ENCODE results near the gene SMIM45.
A peak's percentile ranks its signal among the peaks of the same experiment; 100 is the strongest.

The SMIM45 gene

DNA sequence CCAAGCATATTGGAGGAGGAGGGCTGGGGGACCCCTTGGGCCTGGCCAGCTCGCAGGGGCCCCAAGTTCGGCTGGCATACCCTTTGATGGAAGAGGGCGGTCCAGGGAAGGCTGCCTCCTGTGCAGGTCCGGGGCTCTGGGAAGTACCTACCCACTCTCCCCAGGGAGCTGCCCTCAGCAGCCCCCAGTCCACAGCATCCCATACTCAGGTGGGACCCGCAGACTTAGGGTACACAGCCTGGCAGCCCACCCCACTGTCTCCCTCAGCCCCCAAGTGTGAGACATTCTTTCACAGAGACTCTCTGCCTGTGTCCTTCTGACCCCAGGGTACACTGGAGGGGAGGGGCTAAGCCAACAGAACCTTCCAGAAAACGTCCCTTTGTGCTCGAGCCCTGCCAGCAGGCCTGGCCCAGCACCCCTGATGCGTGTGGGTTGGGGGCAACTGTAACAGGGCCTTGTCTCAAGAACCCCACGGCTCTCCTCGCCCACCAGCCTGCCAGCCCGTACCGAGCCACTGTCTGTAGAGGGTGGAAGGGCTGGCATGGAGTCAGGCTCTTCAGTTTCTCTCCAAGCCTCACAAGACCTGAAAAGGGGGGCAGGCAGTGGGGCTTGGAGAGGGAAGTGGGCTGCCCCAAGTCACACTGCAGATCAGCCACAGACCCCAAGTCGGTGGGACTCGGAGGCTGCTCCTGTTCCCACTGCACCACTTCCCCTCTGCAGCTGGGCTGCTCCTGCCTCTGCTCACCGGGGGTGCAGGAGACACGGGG is 18.4 kb upstream of the SMIM45 start:
- H3K27ac ChIP-seq, result no peak overlapping the region
- TF ChIP-seq, protein P1, sequence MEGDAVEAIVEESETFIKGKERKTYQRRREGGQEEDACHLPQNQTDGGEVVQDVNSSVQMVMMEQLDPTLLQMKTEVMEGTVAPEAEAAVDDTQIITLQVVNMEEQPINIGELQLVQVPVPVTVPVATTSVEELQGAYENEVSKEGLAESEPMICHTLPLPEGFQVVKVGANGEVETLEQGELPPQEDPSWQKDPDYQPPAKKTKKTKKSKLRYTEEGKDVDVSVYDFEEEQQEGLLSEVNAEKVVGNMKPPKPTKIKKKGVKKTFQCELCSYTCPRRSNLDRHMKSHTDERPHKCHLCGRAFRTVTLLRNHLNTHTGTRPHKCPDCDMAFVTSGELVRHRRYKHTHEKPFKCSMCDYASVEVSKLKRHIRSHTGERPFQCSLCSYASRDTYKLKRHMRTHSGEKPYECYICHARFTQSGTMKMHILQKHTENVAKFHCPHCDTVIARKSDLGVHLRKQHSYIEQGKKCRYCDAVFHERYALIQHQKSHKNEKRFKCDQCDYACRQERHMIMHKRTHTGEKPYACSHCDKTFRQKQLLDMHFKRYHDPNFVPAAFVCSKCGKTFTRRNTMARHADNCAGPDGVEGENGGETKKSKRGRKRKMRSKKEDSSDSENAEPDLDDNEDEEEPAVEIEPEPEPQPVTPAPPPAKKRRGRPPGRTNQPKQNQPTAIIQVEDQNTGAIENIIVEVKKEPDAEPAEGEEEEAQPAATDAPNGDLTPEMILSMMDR (conservative IDR thresholded peaks at IDR 0.05), result no peak
- no peak for TF ChIP-seq ZFX (IDR thresholded peaks at IDR 0.05)

DNA sequence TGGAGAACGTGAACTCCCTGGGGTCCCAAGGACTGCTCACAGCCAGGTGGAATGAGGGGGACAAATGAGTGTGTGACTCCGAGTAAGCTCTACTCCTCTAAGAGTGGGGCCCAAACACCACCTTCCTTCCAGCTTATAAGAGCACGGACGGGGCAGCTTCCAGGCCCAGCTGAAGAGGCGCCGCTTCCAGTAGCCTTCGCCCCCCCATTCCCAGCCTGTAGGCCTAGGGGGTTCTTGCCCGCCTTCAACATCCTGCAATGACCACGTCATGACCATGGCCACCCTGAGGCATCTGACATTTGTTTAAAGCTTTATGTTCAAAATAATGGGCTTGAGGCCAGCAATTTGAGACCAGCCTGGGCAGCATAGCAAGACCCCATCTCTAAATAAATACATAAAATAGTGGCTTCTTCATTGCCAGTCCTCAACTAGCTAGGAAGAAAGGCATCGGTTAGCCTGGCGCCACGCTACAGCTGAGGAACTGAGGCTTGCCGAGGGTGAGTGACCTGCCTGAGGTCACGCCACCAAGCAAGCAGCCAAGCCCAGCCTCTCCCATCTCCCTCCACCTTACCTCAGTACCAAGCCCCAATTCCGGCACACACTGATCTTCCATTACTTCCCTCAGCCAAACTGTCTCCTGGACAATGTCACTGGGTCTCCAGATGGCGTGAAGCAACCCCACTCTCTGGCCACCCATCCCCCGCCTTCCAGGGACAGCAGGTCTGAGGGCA is 17.5 kb upstream of the SMIM45 start:
- TF ChIP-seq, protein P1 (conservative IDR thresholded peaks at IDR 0.05), result no peak
- TF ChIP-seq ZFX (IDR thresholded peaks at IDR 0.05), result no peak
- H3K27ac ChIP-seq, result no peak overlapping the region

DNA sequence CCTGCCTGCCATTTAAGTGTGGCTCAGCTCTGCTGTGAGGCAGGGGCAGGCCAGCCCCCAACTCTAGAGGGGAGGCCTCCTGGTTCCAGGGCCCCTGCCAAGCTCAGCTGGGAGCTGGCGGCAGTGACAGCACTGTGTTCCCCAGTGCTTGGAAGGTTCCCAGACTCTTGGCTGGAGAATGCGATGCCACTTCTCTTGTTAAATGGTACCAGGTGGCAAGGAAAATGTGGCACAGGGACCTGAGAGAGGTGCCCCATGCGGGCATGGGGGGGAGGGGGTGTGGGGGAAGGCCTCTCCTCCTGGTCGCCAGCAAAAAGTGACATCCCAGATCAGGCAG is 17.0 kb upstream of the SMIM45 start:
- no peak overlapping the region for H3K27ac ChIP-seq
- TF ChIP-seq, protein P1 (conservative IDR thresholded peaks at IDR 0.05), result no peak
- no peak for TF ChIP-seq ZFX (IDR thresholded peaks at IDR 0.05)

DNA sequence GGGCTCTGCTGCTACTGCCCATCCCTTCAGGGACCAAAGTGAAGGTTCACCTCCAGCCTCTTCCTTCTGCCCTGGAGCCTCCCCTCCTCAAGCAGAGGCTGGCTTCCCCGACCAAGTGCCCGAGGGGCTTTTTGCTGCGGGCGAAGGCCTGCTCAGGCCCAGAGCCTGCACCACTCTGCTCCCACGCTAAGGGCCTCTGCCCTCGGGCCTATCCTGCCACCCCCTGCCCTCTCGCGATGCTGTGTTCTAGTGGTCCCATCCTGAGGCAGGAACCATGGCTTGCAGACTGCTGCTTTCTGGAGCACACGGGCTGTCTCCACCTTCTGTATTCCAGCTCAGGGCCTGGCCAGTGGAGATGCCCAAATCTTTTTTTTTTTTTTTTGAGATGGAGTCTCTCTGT is 16.4 kb upstream of the SMIM45 start:
- no peak overlapping the region for H3K27ac ChIP-seq
- TF ChIP-seq, protein P1 (conservative IDR thresholded peaks at IDR 0.05), result no peak
- no peak for TF ChIP-seq ZFX (IDR thresholded peaks at IDR 0.05)

DNA sequence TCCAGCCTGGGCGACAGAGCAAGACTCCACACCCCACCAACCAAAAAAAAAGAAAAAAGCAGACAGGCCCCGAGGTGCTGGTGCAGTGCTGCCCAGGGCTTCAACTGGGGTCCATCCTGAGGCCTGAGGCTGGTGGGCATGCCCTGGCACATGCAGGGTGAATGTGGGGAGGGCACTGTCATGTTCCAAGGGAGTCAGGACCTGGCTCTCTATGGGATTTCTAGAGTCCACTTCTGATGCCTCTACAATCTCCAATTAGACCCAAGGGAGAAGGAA is 15.1 kb upstream of the SMIM45 start:
- no peak overlapping the region for H3K27ac ChIP-seq
- TF ChIP-seq, protein P1 (conservative IDR thresholded peaks at IDR 0.05), result no peak
- TF ChIP-seq ZFX (IDR thresholded peaks at IDR 0.05), result no peak

DNA sequence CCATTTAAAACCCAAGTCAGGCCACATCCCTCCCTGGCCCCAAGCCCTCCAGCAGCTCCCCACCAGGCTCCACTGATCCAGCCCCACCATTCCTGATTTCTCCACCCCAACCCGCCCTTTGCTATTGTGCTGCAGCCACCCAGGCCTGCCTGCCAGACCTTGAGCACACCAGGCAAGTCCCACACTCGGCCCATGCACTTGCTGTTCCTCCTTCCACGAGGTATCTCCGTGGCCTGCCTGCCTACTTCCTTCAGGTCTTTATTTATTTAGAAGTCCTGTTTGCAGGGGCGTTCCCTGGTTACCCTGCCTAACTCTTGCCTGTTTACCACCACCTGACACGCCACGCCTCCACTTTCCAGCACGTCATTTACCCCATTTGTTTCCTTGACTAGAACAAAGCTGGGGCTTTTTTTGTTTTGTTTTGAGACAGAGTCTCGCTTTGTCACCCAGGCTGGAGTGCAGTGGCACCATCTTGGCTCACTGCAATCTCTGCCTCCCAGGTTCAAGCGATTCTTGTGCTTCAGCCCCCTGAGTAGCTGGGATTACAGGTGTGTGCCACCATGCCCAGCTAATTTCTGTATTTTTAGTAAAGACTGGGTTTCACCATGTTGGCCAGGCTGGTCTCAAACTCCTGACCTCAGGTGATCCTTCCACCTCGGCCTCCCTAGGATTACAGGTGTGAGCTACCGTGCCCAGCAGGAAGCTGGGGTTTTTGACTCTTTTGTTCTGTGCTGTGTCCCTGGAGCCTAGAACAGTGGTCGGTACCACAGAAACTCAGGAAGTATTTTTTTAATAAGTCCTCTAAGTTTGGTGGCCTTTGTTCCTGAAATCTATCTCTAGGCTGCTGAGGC is 11.7 kb upstream of the SMIM45 start:
- H3K27ac ChIP-seq, result peak overlapping the region; percentile 56

More for the DNA sequence above, 11.7 kb upstream of the SMIM45 start:
- TF ChIP-seq ZFX (IDR thresholded peaks at IDR 0.05), result no peak
- TF ChIP-seq, protein P1 (conservative IDR thresholded peaks at IDR 0.05), result no peak

Measured in C4-2B (cell line).